Activated T-cell treated with anti-CD3 and anti-CD28 coated beads for 1 hour (primary cell): ENCODE measurements around the gene CES4A.
A peak's percentile ranks its signal among the peaks of the same experiment; 100 is the strongest.
"Not testable (repeated sequence)": the region's sequence is repeated elsewhere in the genome, so short reads cannot be mapped to it uniquely, and the experiment has no call there.

ENCODE experiments used
- DNase-seq: peaks from one replicate; pipeline ENCODE4 v3.0.0-alpha.2; 2020; ENCODE audit warnings: low read depth

CES4A gene

GRCh38 chr16:67022531-67023214, 34.3 kb downstream of the CES4A start:
- DNase-seq: no peak

GRCh38 chr16:67023689-67024088, 35.3 kb downstream of the CES4A start:
- DNase-seq: no peak

- DNase-seq: no peak
Measured at GRCh38 chr16:67024384-67025209, 36.2 kb downstream of the CES4A start.

GRCh38 chr16:67025210-67025550, 36.8 kb downstream of the CES4A start:
- DNase-seq: no peak

GRCh38 chr16:67026570-67026969, 38.2 kb downstream of the CES4A start:
- DNase-seq: no peak

GRCh38 chr16:67027046-67027445, 38.7 kb downstream of the CES4A start:
- no peak for DNase-seq

- no peak for DNase-seq
Measured at GRCh38 chr16:67028167-67028695, 39.8 kb downstream of the CES4A start.

- DNase-seq: peak; percentile 92
Measured at GRCh38 chr16:67028696-67029253, 40.4 kb downstream of the CES4A start, which contains the start of gene CBFB. Gene CBFB (plus strand): TSS chr16:67029149. CDS start chr16:67029408, 259 bp downstream.

GRCh38 chr16:67029254-67030096, 41.1 kb downstream of the CES4A start:
- peak; percentile 36 for DNase-seq

GRCh38 chr16:67030221-67030962, 42.0 kb downstream of the CES4A start:
- no peak for DNase-seq

- no peak for DNase-seq
Measured at GRCh38 chr16:67034487-67034886, 46.1 kb downstream of the CES4A start.

GRCh38 chr16:67035364-67035763, 47.0 kb downstream of the CES4A start:
- no peak for DNase-seq

- DNase-seq: no peak
Measured at GRCh38 chr16:67036323-67036741, 47.9 kb downstream of the CES4A start.

- DNase-seq: no peak
Measured at GRCh38 chr16:67039260-67040020, 51.1 kb downstream of the CES4A start.

GRCh38 chr16:67040166-67040565, 51.8 kb downstream of the CES4A start:
- DNase-seq: no peak

GRCh38 chr16:67040906-67041305, 52.5 kb downstream of the CES4A start:
- no peak for DNase-seq

- DNase-seq: not testable (repeated sequence)
Measured at GRCh38 chr16:67041520-67041919, 53.1 kb downstream of the CES4A start.

GRCh38 chr16:67043420-67043819, 55.0 kb downstream of the CES4A start:
- no peak for DNase-seq

- no peak for DNase-seq
Measured at GRCh38 chr16:67050796-67051195, 62.4 kb downstream of the CES4A start.

- no peak for DNase-seq
Measured at GRCh38 chr16:67052399-67052798, 64.0 kb downstream of the CES4A start.
